IMR-90 (cell line): Measurements from ENCODE around the gene KRTAP10-10. TPM values are rescaled to one million over a fixed set of nuclear protein-coding genes. Genes with fewer than 3 reads are reported as not detected.

ENCODE experiments used
- ATAC-seq: fragments of 200-7000 bp; cut with Tn5 transposase; 2 replicates; pipeline ENCODE4 v1.9.1; 2020; ENCODE audit warnings: low read depth, mild to moderate bottlenecking, moderate library complexity
- BruUV-seq: library from RNA; stranded (reverse); fragments of 400-500 nt; replicated peaks from 2 replicates; lab custom pipeline; 2021; lab: Mats Ljungman, UMichigan
- CTCF ChIA-PET: fragments of 300-600 bp; formaldehyde crosslinking; extraction: SDS; loops from one replicate; lab custom pipeline; 2021; ENCODE audit warnings: antibody characterized with exemption; lab: Yijun Ruan, JAX
- POLR2A ChIA-PET: fragments of 300-600 bp; sonication (Branson Sonifier 250); formaldehyde crosslinking; loops from one replicate; lab custom pipeline; 2022; ENCODE audit warnings: antibody characterized with exemption; ENCODE audit not compliant: unreplicated experiment; lab: Charles Lee
- DNase-seq: peaks from one replicate; pipeline ENCODE4 v3.0.0; 2013
- H2AFZ ChIP-seq: replicated peaks from 2 replicates; pipeline ENCODE3; 2013; ENCODE audit warnings: low read length, mild to moderate bottlenecking; ENCODE audit not compliant: poor library complexity
- H2AK5ac ChIP-seq: 2 replicates; pipeline ENCODE4 v1.6.1; 2013; ENCODE audit warnings: low read depth, low read length, inconsistent platforms
- H2AK9ac ChIP-seq: replicated peaks from 2 replicates; pipeline ENCODE3; 2013; ENCODE audit warnings: mild to moderate bottlenecking, low read depth, low read length, moderate library complexity; ENCODE audit not compliant: poor library complexity
- H2BK120ac ChIP-seq: 2 replicates; pipeline ENCODE4 v1.6.1; 2013; ENCODE audit warnings: low read depth, low read length, inconsistent platforms
- H2BK15ac ChIP-seq: 3 replicates; pipeline ENCODE4 v1.6.1; 2013; ENCODE audit warnings: low read depth, low read length, inconsistent platforms
- H2BK20ac ChIP-seq: 2 replicates; pipeline ENCODE4 v1.6.1; 2013; ENCODE audit warnings: low read depth, mild to moderate bottlenecking, inconsistent platforms, low read length, moderate library complexity
- H2BK5ac ChIP-seq: 2 replicates; pipeline ENCODE4 v1.6.1; 2013; ENCODE audit warnings: mild to moderate bottlenecking, low read depth, low read length, inconsistent platforms; ENCODE audit not compliant: poor library complexity, severe bottlenecking
- H3K14ac ChIP-seq: replicated peaks from 2 replicates; pipeline ENCODE4 v1.6.1; 2013; ENCODE audit warnings: low read depth, low read length, inconsistent platforms
- H3K18ac ChIP-seq: 2 replicates; pipeline ENCODE4 v1.6.1; 2013; ENCODE audit warnings: low read depth, low read length, control low read depth
- H3K23ac ChIP-seq: 2 replicates; pipeline ENCODE4 v1.6.1; 2013; ENCODE audit warnings: low read depth, low read length, inconsistent platforms
- H3K27ac ChIP-seq: 2 replicates; pipeline ENCODE4 v1.5.1; 2013; ENCODE audit warnings: mild to moderate bottlenecking, control low read depth, low read length; ENCODE audit not compliant: insufficient read depth
- H3K27me3 ChIP-seq: 2 replicates; pipeline ENCODE4 v1.6.1; 2013; ENCODE audit warnings: low read length; ENCODE audit not compliant: control insufficient read depth, insufficient read depth
- H3K36me3 ChIP-seq: 2 replicates; pipeline ENCODE4 v1.6.1; 2013; ENCODE audit warnings: low read length, mixed read lengths; ENCODE audit not compliant: control insufficient read depth, insufficient read depth
- H3K4ac ChIP-seq: 2 replicates; pipeline ENCODE4 v1.6.1; 2013; ENCODE audit warnings: low read depth, low read length, inconsistent platforms
- H3K4me1 ChIP-seq: 2 replicates; pipeline ENCODE4 v1.6.1; 2013; ENCODE audit warnings: low read length, mixed read lengths; ENCODE audit not compliant: control insufficient read depth, insufficient read depth
- H3K4me2 ChIP-seq: 2 replicates; pipeline ENCODE4 v1.6.1; 2013; ENCODE audit warnings: low read depth, mild to moderate bottlenecking, control low read depth, low read length, moderate library complexity
- H3K4me3 ChIP-seq: 2 replicates; pipeline ENCODE4 v1.5.1; 2013; ENCODE audit warnings: low read depth, mild to moderate bottlenecking, control low read depth, low read length, moderate library complexity; ENCODE audit not compliant: insufficient read depth
- H3K56ac ChIP-seq: 2 replicates; pipeline ENCODE4 v1.6.1; 2013; ENCODE audit warnings: low read length, inconsistent platforms; ENCODE audit not compliant: insufficient read depth; ENCODE audit errors: extremely low read depth
- H3K79me1 ChIP-seq, 2 experiments: 2 replicates each; pipeline ENCODE4 v1.6.1; 2013; ENCODE audit warnings: low read length in 2 of 2, inconsistent platforms in 1 of 2, low read depth in 1 of 2
- H3K9ac ChIP-seq: 2 replicates; pipeline ENCODE4 v1.6.1; 2013; ENCODE audit warnings: low read depth, low read length, control low read depth
- H3K9me1 ChIP-seq: 2 replicates; pipeline ENCODE4 v1.6.1; 2013; ENCODE audit warnings: low read length, inconsistent platforms; ENCODE audit not compliant: insufficient read depth
- H3K9me3 ChIP-seq: 2 replicates; pipeline ENCODE4 v1.6.1; 2013; ENCODE audit warnings: low read length; ENCODE audit not compliant: control insufficient read depth, insufficient read depth
- H4K20me1 ChIP-seq: 2 replicates; pipeline ENCODE4 v1.6.1; 2013; ENCODE audit warnings: low read length, inconsistent platforms; ENCODE audit not compliant: insufficient read depth
- H4K5ac ChIP-seq: 2 replicates; pipeline ENCODE4 v1.6.1; 2013; ENCODE audit warnings: mild to moderate bottlenecking, low read depth, low read length, control low read depth
- H4K8ac ChIP-seq, 2 experiments: 2 replicates each; pipeline ENCODE4 v1.6.1; 2013; ENCODE audit warnings: low read depth in 2 of 2, low read length in 2 of 2, control low read depth in 1 of 2, inconsistent platforms in 1 of 2
- H4K91ac ChIP-seq: 2 replicates; pipeline ENCODE4 v1.6.1; 2013; ENCODE audit warnings: low read depth, low read length, inconsistent platforms; ENCODE audit not compliant: insufficient read depth
- BHLHE40 ChIP-seq: fragments of 150-350 bp; IDR thresholded peaks from 2 replicates; pipeline ENCODE4 v1.6.1; 2016; ENCODE audit warnings: mild to moderate bottlenecking, low read depth, low read length
- CEBPB ChIP-seq: IDR thresholded peaks from 2 replicates; pipeline ENCODE4 v1.6.1; 2012; ENCODE audit warnings: low read depth, low read length, improper control_type of control experiment
- CHD1 ChIP-seq: IDR thresholded peaks from 2 replicates; pipeline ENCODE4 v1.6.1; 2012; ENCODE audit warnings: low read depth, low read length, improper control_type of control experiment
- CTCF ChIP-seq: conservative IDR thresholded peaks from 2 replicates; pipeline ENCODE4 v1.5.1; 2012; ENCODE audit warnings: mild to moderate bottlenecking, low read depth, low read length, improper control_type of control experiment
- ELK1 ChIP-seq: fragments of 150-350 bp; IDR thresholded peaks from 2 replicates; pipeline ENCODE4 v1.6.1; 2016; ENCODE audit warnings: low read depth, mild to moderate bottlenecking, low read length, moderate library complexity, borderline replicate concordance
- FOS ChIP-seq: fragments of 150-350 bp; IDR thresholded peaks from 2 replicates; pipeline ENCODE4 v1.6.1; 2016; ENCODE audit warnings: low read depth, low read length
- MAFK ChIP-seq: IDR thresholded peaks from 2 replicates; pipeline ENCODE4 v1.6.1; 2012; ENCODE audit warnings: low read depth, low read length, improper control_type of control experiment
- MXI1 ChIP-seq: IDR thresholded peaks from 2 replicates; pipeline ENCODE4 v1.6.1; 2012; ENCODE audit warnings: low read depth, mild to moderate bottlenecking, low read length, moderate library complexity, borderline replicate concordance
- NFE2L2 ChIP-seq: fragments of 150-350 bp; IDR thresholded peaks from 2 replicates; pipeline ENCODE4 v1.6.1; 2016; ENCODE audit warnings: low read depth, mild to moderate bottlenecking, low read length
- POLR2A ChIP-seq: IDR thresholded peaks from 2 replicates; pipeline ENCODE4 v1.6.1; 2012; ENCODE audit warnings: mild to moderate bottlenecking, low read depth, low read length
- RAD21 ChIP-seq: IDR thresholded peaks from 2 replicates; pipeline ENCODE4 v1.6.1; 2012; ENCODE audit warnings: low read length, improper control_type of control experiment
- RCOR1 ChIP-seq: IDR thresholded peaks from 2 replicates; pipeline ENCODE4 v1.6.1; 2012; ENCODE audit warnings: mild to moderate bottlenecking, low read length, improper control_type of control experiment; ENCODE audit not compliant: insufficient replicate concordance
- RFX5 ChIP-seq: IDR thresholded peaks from 2 replicates; pipeline ENCODE4 v1.8.0; 2012; ENCODE audit warnings: low read depth, mild to moderate bottlenecking, low read length, moderate library complexity
- SMC3 ChIP-seq: fragments of 150-350 bp; IDR thresholded peaks from 2 replicates; pipeline ENCODE4 v1.6.1; 2016; ENCODE audit warnings: low read depth, mild to moderate bottlenecking, antibody characterized with exemption, low read length, moderate library complexity
- USF2 ChIP-seq: fragments of 150-350 bp; IDR thresholded peaks from 2 replicates; pipeline ENCODE4 v1.6.1; 2017; ENCODE audit warnings: mild to moderate bottlenecking, antibody characterized with exemption, low read length, low read depth
- WGBS, 2 experiments: methylation state at CpG; one replicate each; pipeline versions ENCODE4 v1.1.5 to v1.1.7; 2013; ENCODE audit warnings: missing lambda C conversion rate in 2 of 2; ENCODE audit not compliant: insufficient read length in 1 of 2; ENCODE audit errors: extremely low coverage in 2 of 2; 5-methylcytosine and 5-hydroxymethylcytosine counted together
- dilution Hi-C: fragments of 300-500 bp; cut with HindIII; formaldehyde crosslinking; loops from one replicate; pipeline ENCODE4 v1.14.3; 2018; ENCODE audit warnings: low sequenced_read_pairs; ENCODE audit not compliant: unreplicated experiment
- in situ Hi-C: fragments of 300-500 bp; cut with MboI; formaldehyde crosslinking; loops from 3 replicates; pipeline ENCODE4 v1.14.3; 2019; ENCODE audit warnings: low sequenced_read_pairs, inconsistent platforms, mixed read lengths
- intact Hi-C: fragments of 100-400 bp; cut with micrococcal nuclease; formaldehyde crosslinking; loops from 2 replicates; pipeline ENCODE4 v1.10.0; 2022
- polyA plus RNA-seq, 3 experiments: library from polyadenylated mRNA; depleted of rRNA; stranded (reverse); fragments of >200 nt; gene quantifications; 2 replicates each; pipeline ENCODE4 v1.2.3, GENCODE V29; 2012; ENCODE audit warnings: low replicate concordance in 1 of 3
- total RNA-seq: library from RNA; depleted of rRNA; stranded (reverse); fragments of >200 nt; gene quantifications from 2 replicates; pipeline ENCODE4 v1.2.3, GENCODE V29; 2012

Gene KRTAP10-10
- total and polyA plus RNA-seq, 2 of the 4 experiments (the other 2 are of a cell fraction) = not detected

- Histone ChIP-seq H4K5ac (no peak overlapping the region), H2BK120ac (no peak overlapping the region), H2BK20ac (no peak overlapping the region), H2AK9ac (no peak overlapping the region), H3K36me3 (no peaks in the 10 kb centered on the region), H3K79me1 (no peaks in the 10 kb centered on the region), H3K14ac (no peak overlapping the region), H3K56ac (no peak overlapping the region), H3K4ac (no peak overlapping the region), H2BK15ac (no peak overlapping the region), H3K23ac (no peak overlapping the region), H3K9ac (no peak overlapping the region), H4K91ac (no peak overlapping the region), H3K9me3 (0 out of 2 replicates have a peak, but pooled peaks cover 6% of the 10 kb centered on the region), H3K27ac (no peak overlapping the region), H4K8ac (no peak overlapping the region), H3K4me1 (no peaks in the 10 kb centered on the region), H3K4me3 (no peak overlapping the region), H2BK5ac (no peak overlapping the region), H3K4me2 (no peak overlapping the region), H3K9me1 (no peaks in the 10 kb centered on the region), H2AFZ (peak overlapping the region; percentile 32), H3K18ac (no peak overlapping the region), H4K20me1 (no peaks in the 10 kb centered on the region), H2AK5ac (no peak overlapping the region), H3K27me3 (no peaks in the 10 kb centered on the region; the same call in 1 of the 2 replicates)
- in situ Hi-C loops = no loop called here
- dilution Hi-C loops = no loop called here
- ATAC-seq = no peak
- no TSS peak for BruUV-seq
- POLR2A ChIA-PET = no interaction called here
- WGBS, 2 experiments = 49% methylated on average over 7 of the region's 15 CpGs; no CpG with 5 or more reads in 1 of the 2 experiments
- CTCF ChIA-PET = no interaction called here
- no peak for DNase-seq
- intact Hi-C loops = no loop called here
- TF ChIP-seq NFE2L2 (no peak), RAD21 (no peak), CHD1 (no peak), SMC3 (no peak), USF2 (no peak), FOS (no peak), POLR2A (no peak), BHLHE40 (no peak), CEBPB (no peak), MXI1 (no peak), RCOR1 (no peak), RFX5 (no peak), CTCF (no peak), ELK1 (no peak), MAFK (no peak)
These were observed 743 bp upstream of the KRTAP10-10 start for GRCh38 chr21:44636209-44637017.
